K562 (cell line): ENCODE data around the gene HEXIM1.

Source experiments
- ELF4 ChIP-seq: fragments of 450-650 bp; formaldehyde crosslinking; IDR thresholded peaks from 2 replicates; pipeline ENCODE4 v1.4.0; 2022; ENCODE audit warnings: missing genetic modification characterization
- MEF2D ChIP-seq: conservative IDR thresholded peaks from 2 replicates; pipeline ENCODE4 v1.6.1; 2016; ENCODE audit warnings: low read depth, missing genetic modification characterization, missing compliant biosample characterization
- NR2C2 ChIP-seq, 2 experiments: fragments of 200-800 bp in 1 of 2; sonication (Bioruptor generic) in 1 of 2; sonication (generic) in 1 of 2; formaldehyde crosslinking in 1 of 2; IDR thresholded peaks; 2 replicates each; pipeline versions ENCODE4 v1.6.1 to v1.8.0; 2016 to 2022; ENCODE audit warnings: mild to moderate bottlenecking in 1 of 2, missing compliant biosample characterization in 1 of 2, missing genetic modification characterization in 1 of 2, missing genetic modification reagents in 1 of 2

DNA sequence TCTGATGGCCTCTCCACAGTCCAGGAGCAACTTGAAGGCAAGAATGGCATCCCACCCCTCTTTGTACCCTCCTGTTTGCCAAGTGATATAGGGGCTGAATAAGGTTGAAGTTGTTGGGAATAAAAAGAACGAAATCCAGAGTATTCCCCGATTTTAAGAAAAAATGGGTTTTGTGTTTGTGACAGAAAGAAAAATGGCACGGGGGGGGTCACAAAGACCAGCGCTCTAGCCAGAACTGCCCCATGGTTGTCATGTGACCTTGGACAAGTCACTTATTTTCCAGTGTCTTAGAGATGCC, 1.7 kb upstream of the HEXIM1 start:
- TF ChIP-seq NR2C2 (CRISPR knock-in tag; IDR thresholded peaks at IDR 0.05): no peak
- TF ChIP-seq NR2C2 (tag; IDR thresholded peaks at IDR 0.05): no peak
- TF ChIP-seq ELF4 (CRISPR knock-in tag): no peak
- TF ChIP-seq MEF2D (tag): no peak
